Stimulated activated CD8-positive, alpha-beta memory T cell treated with anti-CD3 and anti-CD28 coated beads, Interleukin-7, amount 100 ng/mL, for 24 hours (primary cell): ENCODE results near the gene C16orf95.
"Not testable (repeated sequence)": the region's sequence is repeated elsewhere in the genome, so short reads cannot be mapped to it uniquely, and the experiment has no call there.

ENCODE experiments used
- DNase-seq: peaks from one replicate; pipeline ENCODE4 v3.0.0-alpha.2; 2020; ENCODE audit warnings: low read depth

C16orf95 gene

DNA sequence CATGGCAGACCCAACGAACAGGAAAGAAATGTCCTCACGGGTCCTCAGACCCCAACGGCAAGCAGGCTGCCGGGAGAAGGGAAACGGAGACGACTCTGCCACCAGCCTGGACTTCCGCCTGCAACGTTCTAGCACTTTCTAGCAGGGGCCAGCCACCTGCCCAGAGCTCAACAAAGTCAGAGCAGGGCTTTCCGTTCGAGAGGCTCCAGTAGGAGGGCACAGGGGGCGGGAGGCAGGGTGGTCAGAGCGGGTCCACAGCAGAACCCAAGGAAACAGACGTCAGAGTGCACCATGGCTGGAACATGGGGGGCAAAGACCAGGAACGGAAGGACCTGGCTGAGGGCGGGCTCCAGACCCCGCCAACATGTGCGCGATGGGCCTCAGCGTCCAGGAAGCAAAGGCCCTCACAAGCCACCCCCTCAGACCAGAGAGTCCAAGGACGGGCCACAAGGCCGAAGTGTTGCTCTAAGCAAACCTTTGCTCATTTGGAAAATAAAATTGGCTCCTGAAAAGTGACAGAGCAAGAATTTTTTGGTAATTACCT is 29.4 kb upstream of the C16orf95 start:
- DNase-seq: no peak

DNA sequence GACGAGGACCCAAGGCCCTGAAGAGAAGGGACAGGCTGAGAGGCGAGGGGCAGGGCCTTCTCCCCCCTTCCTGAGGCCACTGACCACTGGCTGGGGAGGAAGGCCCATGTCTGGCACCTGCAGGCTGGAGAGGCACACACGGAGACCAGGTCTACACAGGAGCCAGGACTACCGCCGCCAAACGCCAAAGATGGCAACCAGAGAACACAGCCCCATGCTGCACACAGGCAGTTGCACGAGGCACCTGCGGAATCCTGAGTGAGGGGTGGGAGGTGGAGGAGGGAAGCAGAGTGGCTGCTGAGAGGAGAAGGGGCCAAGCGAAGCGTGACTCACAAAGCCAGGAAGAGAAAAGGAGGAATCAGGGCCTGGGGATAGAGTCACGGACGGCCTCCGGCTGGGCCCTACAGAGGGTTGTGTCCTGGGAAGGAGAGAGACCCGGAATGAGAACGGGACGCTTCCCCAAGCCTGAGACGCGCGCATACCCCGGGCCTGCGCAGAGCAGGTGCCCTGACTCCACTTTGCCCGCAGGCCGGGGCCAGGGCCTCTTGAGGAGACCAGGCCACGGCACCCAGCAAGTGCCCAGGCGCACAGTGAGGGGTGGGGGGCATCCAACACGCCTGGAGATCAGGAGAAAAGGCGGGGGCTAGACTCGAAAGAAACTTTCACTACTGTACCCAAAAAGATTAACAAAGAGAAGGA is 28.7 kb upstream of the C16orf95 start:
- DNase-seq: no peak

DNA sequence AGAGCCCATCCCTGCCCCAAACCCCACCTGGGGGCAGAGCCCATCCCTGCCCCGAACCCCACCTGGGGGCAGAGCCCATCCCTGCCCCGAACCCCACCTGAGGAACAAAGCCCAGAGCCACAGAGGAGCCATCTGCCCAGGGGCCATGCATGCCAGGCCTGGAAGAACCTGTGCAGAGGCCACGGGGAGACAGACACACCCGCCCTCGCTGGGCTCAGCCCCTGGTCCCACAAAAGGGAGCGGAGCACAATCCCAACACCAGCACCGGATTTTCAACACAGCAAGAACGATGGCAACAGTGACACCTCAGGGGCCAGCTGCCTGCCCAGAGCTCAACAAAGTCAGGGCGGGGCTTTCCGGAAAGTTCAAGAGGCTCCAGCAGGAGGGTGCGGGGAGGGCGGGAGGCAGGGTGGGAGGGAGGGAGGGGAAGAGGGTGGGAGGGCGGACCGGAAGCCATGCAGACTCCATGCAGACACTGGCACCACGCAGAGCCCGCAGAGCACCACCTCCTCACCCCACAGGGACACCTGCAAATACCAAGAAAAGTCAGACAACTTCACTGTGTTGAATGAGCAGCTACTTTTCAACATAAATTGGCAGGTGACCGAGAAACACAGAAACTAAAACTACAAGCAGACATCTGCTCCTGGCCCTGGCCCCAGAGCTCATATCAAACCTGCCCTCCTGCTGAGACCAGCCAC is 27.9 kb upstream of the C16orf95 start:
- no peak for DNase-seq

DNA sequence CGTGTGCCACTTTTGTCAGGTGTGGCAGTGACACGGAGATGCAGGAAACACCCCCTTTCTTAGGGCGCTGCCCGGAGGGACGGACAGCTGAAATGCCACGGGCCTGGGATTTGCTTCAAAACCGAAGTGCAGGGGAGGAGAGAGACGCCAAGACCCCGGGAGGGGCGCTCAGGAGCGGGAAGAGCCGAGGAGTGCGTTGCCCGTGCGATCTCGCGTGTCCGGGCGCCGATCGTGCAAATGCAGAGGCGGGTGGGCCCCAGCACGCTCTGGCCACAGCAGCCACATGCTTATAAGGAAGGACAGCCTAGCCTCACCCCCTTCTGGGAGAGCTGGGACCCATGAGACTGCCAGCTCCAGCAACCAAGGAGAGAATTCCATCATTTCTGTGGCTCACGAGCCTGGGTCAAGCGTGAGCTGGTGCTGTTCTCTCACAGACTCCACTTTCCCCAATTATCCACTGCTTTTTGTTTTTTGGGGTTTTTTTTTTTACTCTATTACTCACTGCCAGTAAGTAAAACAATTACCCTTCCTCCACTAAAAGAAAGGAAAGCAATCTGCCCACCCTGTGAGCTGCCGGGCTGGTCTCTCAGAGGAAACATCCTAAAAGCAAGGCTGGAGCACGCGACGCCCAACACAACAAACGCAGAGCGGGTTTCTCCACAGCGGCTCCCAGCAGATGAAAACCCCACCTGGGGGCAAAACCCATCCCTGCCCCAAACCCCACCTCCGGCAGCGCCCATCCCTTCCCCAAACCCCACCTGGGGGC is 27.2 kb upstream of the C16orf95 start:
- DNase-seq: no peak

DNA sequence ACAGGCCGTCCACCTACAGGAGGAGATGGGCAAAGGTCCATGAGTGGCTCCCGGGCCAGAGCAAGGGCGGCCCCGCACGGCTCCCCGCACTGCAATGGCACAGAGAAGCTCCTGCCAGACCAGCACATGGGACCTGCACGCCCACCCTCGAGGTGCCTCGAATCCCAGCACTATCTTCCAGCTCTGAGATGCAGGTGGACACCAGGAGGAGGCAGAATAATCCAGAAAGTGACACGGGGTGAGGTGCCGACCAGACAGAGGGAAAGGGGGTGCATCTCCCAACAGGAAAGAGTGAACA is 26.5 kb upstream of the C16orf95 start:
- no peak for DNase-seq

DNA sequence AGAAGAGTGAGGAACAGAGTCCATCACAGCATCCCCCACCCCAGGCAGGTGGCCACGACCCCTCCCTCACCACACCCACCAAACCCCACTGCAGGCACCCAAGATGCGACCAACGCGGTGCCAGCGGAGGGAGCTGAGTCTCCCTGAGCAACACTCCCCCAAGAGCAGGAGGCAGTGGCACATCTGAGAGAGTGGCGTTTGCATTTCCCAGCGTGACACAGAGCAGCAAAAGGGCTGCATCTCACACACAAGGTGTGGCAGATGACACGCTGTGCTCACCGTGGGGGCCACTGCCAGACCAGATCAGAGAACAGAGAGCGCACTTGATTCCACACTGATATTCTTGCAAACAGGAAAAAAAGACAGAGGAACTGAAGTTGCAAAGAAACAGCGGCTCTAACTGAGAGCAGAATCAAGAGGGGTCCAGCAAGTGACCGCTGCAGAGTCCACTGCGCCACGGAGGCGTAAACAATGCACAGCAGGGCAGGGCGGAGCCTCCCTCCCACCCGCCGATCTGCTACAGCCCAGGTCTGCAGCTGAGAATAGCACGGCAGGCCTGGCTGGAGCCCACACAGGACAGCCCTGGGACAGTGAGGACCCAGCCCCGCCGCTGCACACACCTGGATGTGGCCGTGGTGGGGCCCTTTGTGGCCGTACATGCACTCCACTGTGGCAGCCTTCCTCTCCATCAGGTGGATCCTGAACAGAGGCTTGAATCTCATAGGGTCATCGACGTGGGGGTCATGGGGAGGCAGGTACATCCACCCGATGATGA is 26.0 kb upstream of the C16orf95 start:
- DNase-seq: no peak

DNA sequence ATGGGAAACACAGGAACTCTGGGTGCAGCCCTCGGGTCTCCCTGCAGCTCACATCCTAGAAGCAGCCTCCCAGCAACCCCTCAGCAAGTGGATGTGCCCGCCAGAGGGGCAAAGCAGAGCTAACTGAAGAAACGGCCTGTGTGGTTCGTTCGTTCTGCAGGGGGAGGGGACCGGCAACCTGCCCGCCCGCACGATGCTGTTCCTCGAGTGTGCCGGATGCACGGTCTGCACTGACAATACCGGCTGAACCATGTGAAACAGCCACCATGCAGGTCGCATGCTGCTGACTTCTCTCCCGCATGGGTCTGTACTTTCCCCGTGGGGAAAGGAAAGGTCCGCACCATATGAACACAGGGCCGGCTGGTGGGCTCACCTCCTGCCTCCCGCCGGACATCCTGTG is 25.3 kb upstream of the C16orf95 start:
- no peak for DNase-seq

DNA sequence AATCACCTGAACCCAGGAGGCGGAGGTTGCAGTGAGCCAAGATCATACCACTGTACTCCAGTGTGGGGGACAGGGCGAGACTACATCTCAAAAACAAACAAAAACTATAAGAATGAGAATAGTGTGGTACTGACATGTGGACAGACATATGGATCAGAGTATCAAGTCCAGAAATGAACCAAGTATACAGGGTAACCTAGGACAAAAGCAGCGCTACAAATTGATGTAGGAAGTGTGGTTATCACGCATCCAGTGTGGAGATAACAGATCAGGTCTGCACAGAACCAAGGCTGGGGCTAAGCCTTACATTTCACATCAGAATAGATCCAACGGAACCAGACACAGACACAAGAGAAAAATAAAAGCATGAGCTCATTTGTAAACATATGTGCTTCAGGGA is 23.0 kb upstream of the C16orf95 start:
- DNase-seq: no peak

DNA sequence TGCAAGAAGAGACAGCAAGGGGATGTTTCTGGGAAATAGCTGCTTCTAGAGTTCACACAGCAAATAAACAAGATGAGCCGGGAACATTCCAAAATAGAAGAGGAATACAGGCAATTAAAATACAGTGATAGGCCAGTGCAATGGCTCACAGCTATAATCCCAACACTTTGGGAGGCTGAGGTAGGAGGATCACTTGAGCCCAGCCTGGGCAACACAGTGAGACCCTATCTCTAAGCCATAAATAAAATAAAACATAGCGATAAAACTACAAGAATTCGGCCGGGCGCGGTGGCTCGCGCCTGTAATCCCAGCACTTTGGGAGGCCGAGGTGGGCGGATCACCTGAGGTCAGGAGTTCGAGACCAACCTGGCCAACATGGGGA is 22.5 kb upstream of the C16orf95 start:
- DNase-seq: not testable (repeated sequence)

DNA sequence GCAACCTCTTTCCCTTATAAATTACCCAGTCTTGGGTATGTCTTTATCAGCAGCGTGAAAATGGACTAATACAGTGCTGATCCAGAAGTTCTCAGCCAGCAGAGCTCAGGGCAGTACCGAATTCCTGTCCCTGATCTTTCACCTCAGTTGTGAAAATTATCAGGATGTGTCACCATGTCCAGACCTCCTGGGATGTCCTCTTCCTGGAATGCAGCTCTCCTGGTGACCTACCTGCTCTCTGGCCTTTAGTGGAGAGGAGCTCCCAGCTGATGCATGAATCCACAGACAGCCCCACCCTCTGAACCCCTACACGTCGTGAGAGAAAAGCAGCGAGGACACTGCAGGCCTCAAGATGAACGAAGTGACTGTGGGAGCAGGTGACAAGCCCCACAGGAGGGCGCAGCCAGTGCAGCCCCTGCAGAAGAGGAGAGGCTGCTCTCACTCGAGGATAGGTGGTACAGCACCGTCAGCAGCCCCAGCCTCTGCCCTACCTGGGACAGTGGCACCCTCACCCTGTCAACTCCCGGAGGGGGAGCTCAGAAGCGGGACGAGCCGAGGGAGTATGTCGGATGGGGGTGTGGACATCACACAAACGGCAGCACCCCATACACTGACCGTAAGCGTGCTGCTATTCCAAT is 22.0 kb upstream of the C16orf95 start:
- DNase-seq: no peak

DNA sequence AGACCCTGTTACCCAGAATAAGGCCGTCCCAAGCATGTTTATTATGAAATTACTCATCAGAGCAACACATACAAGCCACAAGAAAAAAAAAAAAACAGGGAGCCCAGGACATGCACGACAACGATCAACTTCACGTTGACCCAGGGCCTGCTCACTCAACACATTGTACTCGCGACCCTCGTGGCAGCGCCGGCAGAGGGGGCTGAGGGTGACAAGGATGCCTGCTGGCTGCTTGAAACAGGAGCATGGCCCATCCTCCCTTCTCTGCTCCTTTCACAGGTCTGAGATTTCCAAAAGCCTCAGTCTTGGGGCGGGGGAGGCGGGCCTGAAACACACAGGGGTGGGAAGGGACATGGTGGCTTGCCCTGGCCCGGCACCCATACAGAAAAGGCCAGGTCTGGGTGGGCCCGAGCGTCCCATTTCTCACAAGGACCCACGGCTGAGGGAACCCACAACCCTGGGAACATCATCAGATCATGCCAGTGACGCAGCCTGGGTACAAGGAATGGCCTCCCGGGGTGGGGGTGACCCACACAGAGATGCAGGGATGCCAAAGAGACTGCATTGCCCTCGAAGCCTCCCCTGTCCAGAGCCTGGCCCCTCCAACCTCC is 21.1 kb upstream of the C16orf95 start:
- DNase-seq: no peak

DNA sequence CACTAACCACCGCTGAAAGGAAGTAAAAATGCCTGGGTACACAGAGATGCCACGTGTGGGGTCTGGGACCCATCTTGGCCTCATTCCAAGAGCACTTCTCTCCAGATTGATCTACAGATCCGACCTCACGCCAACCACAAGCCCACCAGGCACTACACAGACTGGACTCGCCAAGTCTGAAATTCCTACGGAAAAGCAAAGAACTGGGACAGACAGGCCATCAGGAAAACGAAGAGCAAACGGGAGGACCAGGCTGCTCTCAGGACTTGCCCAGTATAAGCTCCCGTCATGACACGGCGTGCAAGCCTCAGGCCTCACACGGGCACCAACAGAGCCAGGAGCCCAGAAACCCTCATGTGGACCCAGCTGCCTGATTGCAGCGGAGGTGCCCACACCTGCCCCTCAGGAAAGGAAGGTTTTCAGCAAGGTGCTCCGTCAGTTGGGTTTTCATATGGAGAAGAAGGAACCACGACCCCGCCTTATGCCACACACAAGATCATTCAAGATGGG is 20.1 kb upstream of the C16orf95 start:
- no peak for DNase-seq

DNA sequence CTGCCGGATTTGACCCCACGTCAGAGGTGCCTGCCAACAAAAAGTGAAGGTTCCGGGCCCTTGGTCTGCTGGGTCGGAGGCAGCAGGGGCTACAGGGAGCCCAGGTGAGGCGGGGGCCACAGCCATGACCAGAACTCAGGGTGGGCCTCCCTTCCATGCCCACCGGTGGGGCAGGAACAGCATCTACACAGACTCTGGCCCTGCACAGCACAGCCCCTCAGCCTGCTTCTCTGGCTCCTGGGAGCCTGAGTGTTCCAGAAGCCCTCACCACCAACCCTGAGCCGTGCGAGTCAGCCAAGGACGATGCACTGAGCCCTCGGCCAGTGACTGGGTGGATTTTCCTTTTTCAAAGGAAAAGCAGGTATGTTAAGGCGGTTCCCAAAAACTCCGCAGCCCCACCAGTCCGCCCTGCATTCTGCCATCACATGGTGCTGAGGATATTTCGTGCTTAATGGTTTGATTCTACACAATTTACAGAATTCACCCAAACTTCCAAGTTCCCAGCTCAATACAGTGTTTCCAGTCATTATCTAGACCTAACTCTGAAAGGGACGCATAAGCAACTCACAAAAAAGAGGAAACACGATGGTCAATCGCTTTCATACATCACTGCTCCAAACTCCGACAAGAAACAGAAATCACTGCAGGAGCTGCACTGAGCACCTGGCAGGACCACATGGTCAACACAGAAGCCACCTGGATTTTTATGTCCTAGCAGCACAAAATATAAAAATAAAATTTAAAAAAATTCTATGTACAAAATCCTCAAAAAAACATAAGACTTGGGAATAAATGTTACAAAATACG is 19.4 kb upstream of the C16orf95 start:
- DNase-seq: no peak

DNA sequence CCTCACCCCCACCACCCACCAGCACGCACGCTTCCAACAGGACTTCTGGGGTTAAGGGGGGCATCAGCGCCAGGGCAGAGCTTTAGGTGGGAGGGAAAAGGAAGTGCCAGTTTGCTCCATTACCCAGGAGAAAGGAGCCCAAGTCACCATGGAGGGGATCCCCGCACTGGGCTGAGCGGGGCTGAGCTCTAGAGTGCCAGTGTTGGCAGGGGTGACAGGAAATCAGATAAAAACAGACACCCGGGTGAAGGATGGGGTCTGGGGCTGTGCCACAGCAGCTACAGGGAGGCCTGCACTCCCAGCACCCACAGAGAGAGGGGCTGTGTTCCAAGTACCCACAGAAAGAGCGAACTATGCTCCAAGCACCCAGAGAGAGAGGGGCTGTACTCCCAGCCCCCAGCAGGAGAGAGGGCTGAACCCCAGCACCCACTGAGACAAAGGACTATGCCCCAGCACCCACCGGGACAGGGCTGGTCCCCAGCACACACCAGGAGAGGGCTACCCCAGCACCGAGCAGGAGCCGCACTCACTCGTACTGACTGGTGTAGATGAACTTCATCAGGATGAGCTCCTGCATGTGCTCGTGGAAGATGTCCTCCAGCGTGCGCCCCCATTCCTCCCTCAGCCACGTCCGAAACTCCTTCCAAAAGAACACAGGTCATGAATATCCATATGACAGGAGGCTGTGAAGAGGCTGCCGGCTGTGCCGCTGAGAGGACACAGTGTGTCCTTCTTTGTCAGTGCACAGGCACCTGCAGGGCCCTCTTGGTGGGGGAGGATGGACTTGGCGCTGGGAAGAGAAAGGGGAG is 18.6 kb upstream of the C16orf95 start:
- no peak for DNase-seq

DNA sequence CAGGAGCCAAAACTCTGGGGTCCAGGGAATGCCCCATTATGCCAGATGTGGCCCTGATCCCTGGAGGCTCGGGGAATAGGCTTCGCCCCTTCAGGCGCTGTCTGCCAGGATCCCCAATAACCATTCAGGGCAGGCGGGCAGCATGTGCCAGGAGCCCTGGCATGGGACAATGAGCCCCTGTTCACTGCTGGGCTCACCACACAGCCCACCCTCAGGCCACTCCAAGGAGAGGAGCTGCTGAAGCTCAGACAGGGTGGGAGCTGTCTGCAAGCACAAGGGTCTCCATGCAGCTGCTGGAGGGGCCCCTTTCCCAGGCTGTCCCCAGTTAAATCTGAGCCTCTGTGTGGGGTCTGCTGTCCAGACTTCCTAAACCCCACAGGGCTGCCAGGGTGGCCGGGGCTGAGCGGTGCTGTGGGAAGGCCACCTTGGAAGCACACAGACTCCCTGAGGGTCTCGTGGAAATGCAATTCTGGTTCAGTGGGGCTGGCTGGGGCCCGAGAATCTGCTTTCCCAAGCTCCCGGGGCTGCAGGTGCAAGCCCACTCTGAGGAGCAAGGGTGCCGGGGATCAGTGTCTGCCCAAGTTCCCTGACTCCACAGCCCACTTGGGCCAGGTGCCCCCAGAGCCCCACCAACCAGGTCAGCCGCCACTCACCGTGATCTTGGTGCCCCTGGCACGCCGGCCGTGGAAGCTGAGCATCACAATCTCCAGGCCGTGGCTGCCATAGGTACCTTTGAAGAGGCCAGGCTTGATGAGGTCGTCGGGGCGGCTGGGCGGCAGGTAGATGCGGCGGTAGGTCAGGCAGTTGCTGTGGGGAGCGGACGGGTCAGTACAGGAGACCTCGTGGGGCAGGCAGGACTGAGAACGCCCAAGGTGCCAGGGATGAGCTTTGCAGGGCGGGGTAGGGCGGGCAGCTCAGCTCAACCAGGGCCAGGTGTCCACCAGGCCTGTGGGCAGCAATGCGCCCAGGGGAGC is 17.7 kb upstream of the C16orf95 start:
- DNase-seq: no peak

DNA sequence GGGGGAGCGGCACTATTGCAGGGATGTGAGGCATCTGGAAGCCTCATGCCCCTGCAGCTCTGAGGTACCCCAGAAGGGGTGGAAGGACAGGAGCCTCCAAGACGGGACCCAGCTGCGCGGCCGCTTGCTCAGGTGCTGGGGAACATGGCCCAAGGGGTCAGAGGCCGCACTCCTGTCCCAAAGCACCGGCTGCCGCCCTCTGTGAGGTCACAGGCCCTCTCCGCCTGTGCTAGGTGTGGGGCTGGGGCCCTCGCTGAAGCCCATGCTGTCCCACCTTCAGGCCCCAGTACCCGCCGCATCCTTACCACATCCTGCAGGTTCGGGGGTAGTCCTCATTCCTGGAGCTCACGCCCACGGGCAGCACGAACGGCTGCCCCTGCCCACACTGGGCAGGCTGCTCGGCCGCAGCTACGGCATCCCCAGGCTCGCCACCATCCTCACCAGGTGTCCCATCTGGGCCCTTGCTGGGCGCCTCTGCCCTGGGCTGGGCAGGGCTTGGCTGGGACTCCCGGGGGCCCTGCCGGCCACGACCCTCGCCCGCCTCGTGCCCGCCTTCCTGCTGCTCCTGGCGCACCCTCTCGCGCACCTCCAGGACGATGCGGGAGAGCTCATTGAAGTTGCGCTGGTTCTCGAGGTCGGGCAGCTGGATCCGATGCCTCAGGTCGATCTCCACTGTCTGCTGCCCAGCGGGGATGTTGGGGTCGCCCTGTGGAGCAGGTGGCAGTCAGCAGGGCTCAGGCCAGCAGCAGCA is 16.6 kb upstream of the C16orf95 start:
- no peak for DNase-seq

DNA sequence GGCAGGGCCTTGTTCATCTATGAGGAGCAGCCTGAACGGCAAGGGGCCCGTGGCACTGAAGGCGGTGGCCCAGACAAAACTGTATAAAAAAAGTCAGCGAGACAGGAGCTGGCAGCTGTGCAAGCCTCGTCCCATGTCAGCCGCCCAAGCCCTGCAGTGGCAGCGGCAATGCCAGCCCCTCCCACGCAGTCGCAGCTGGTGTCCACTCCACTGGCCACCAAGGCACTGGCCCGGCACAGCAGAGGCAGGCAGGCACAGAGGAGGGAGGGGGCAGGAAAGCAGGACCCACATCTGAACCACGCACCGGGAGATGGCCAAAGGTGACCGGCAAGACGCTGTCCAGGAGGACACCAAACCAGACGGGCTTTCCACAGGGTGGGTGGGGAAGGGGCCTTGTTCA is 15.9 kb upstream of the C16orf95 start:
- no peak for DNase-seq

DNA sequence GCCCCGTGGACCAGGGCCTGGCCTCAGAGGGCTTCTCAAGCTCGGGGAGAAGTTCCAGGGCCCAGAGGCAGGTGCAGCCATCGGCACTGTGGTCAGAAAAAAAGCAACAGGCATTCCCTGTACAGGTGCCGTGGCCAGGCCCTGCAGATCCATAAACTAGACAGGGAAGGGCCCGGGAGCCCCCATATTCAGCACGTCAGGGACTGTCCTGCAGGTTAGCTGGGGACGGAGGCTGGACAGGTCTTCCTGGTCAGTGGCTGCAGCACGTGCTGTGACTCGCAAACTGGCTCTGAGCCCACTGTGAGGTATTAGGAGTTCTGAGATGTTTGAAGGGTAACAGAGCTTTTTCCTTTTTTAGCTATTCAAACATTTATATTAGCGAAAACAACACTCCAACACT is 15.0 kb upstream of the C16orf95 start:
- no peak for DNase-seq
